BLaER1 treated with 17β-estradiol and CSF1 and Interleukin-3, amounts not matched to agents 10 nM and 100 nM (cell line): ENCODE results near the gene LMO1.

ENCODE experiments used
- H3K27ac ChIP-seq, 11 experiments: shearing (Covaris generic); formaldehyde crosslinking; 2 replicates each; pipeline ENCODE4 v1.8.1; 2022
- H3K27me3 ChIP-seq, 11 experiments: shearing (Covaris generic); formaldehyde crosslinking; 2 replicates each; pipeline ENCODE4 v1.8.1; 2022
- H3K36me3 ChIP-seq, 11 experiments: shearing (Covaris generic); formaldehyde crosslinking; 2 replicates each; pipeline ENCODE4 v1.8.1; 2022
- H3K4me1 ChIP-seq, 10 experiments: shearing (Covaris generic); formaldehyde crosslinking; 2 replicates each; pipeline ENCODE4 v1.8.1; 2022
- H3K4me2 ChIP-seq, 11 experiments: shearing (Covaris generic); formaldehyde crosslinking; 2 replicates each; pipeline ENCODE4 v1.8.1; 2022
- H3K4me3 ChIP-seq, 10 experiments: shearing (Covaris generic); formaldehyde crosslinking; 2 replicates each; pipeline ENCODE4 v1.8.1; 2022
- H3K9ac ChIP-seq, 11 experiments: shearing (Covaris generic); formaldehyde crosslinking; 2 replicates each; pipeline ENCODE4 v1.8.1; 2022
- H3K9me3 ChIP-seq, 11 experiments: shearing (Covaris generic); formaldehyde crosslinking; replicated peaks in 1 of 11; 2 replicates each; pipeline ENCODE4 v1.8.1; 2022
- H4K20me1 ChIP-seq, 11 experiments: shearing (Covaris generic); formaldehyde crosslinking; 2 replicates each; pipeline ENCODE4 v1.8.1; 2022
- Cebpa-rat ChIP-seq, 11 experiments: shearing (Covaris generic); IDR thresholded peaks; 2 replicates each; pipeline ENCODE4 v1.8.1; 2022

Gene LMO1

DNA sequence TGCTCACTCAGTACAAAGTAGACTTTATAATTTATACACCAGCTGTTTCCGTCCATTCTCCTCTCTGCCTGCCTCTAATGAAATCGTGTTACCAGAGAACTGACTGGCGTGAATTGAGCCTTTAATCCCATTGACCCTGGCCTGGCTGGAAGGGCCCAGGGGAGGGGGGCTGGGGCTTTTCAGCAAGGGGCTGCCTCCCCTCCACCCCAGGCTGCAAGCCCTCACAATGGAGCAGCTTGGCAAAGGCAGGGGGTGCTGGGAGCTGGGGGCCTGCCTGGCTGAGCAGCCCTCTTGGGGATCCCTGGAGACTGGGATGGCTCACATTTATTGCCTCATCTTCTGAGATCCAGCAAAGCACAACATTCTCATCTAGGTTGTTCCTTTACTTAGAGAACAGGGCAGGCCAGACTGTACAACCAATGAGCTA lies 25.8 kb upstream of the LMO1 start:
- H3K9ac ChIP-seq = no peak overlapping the region
- no peak overlapping the region for H3K27ac ChIP-seq
- H3K27me3 ChIP-seq = 0 out of 22 replicates have a peak, but pooled peaks cover 0 to 1% (median 0%) of the 10 kb centered on the region in 11 experiments
- H3K9me3 ChIP-seq = no peaks in the 10 kb centered on the region
- no peak for TF ChIP-seq Cebpa-rat (IDR thresholded peaks at IDR 0.05)
- H3K4me1 ChIP-seq = no peaks in the 10 kb centered on the region; a peak in 1 of 20 replicates
- no peak overlapping the region for H3K4me2 ChIP-seq
- H3K36me3 ChIP-seq = no peaks in the 10 kb centered on the region
- H4K20me1 ChIP-seq = no peaks in the 10 kb centered on the region; a peak in 1 of 22 replicates
- H3K4me3 ChIP-seq = no peak overlapping the region

DNA sequence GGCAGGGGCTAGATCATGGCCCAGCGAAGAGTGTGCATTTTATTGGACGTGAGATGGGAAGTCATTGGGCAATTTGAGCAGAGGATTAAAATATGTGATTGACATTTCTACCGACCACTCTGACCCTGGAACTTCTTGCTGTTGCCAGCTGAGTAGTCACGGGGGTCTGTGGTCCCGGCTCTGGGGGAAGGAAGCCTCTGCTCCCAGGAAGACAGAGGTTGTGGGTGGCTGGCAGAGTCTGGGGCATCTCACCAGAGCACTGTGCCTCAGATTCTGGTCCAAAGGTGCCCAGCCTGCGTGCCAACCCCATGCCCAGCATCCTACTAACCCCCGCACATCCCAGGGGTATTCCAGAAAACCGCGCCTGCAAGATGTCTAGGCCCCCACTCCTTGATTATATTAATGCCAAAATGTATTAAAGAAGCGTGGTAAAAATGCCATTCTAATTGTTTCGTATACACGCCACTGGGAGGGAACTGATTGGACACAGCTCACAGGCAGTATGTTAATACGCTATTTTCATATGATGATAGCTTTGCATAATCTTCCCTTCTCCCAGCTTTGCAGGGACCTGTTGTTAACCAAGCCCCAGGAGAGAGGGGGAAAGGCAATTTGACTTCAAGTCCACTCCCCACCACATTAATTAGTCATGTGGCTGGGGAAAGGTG lies 25.3 kb upstream of the LMO1 start:
- no peak overlapping the region for H3K27ac ChIP-seq
- no peaks in the 10 kb centered on the region for H3K36me3 ChIP-seq
- no peaks in the 10 kb centered on the region; a peak in 1 of 22 replicates for H4K20me1 ChIP-seq
- peaks cover 0 to 7% (median 2%) of the 10 kb centered on the region in 11 experiments; a peak in 13 of 22 replicates for H3K27me3 ChIP-seq
- TF ChIP-seq Cebpa-rat (IDR thresholded peaks at IDR 0.05) = no peak
- H3K9me3 ChIP-seq = no peaks in the 10 kb centered on the region
- no peak overlapping the region for H3K9ac ChIP-seq
- no peak overlapping the region for H3K4me3 ChIP-seq
- H3K4me2 ChIP-seq = no peak overlapping the region
- peaks cover 0 to 2% (median 0%) of the 10 kb centered on the region in 10 experiments; a peak in 4 of 20 replicates for H3K4me1 ChIP-seq

DNA sequence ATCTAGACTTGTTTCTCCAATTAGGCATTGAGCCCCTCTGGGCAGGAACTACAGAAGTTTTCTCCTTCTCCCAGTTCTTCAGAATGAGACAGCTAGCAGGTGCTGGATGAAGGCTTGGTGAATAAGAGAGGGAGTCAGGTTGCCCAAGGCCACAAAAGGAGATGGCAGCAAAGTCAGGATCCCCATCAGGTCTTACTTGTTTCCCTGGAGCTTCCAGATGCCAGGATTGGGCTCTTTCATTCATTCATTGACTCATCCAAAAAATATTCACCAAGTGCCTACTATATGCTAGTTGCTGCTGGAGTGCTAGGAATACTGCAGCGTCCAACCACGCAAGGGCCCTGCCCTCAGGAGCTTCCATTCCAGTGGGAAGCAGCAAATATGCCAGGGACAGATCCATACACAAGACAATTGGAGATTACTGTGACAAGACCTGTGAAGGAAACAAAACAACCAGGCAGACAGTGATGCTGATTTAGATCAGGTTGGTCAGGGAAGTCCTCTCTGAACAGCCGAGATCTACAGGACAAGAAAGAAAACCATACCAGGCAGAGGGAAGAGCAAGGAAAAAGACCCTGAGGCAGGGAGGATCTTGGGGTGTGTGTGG lies 24.6 kb upstream of the LMO1 start:
- Histone ChIP-seq H3K36me3 (no peaks in the 10 kb centered on the region), H3K9me3 (no peaks in the 10 kb centered on the region), H3K4me2 (no peak overlapping the region), H3K27me3 (peaks cover 1 to 12% (median 7%) of the 10 kb centered on the region in 11 experiments; a peak in 15 of 22 replicates), H3K4me1 (peaks cover 0 to 4% (median 2%) of the 10 kb centered on the region in 10 experiments; a peak in 5 of 20 replicates), H4K20me1 (no peaks in the 10 kb centered on the region; a peak in 1 of 22 replicates), H3K27ac (no peak overlapping the region), H3K9ac (no peak overlapping the region), H3K4me3 (no peak overlapping the region)
- TF ChIP-seq Cebpa-rat (IDR thresholded peaks at IDR 0.05) = no peak

DNA sequence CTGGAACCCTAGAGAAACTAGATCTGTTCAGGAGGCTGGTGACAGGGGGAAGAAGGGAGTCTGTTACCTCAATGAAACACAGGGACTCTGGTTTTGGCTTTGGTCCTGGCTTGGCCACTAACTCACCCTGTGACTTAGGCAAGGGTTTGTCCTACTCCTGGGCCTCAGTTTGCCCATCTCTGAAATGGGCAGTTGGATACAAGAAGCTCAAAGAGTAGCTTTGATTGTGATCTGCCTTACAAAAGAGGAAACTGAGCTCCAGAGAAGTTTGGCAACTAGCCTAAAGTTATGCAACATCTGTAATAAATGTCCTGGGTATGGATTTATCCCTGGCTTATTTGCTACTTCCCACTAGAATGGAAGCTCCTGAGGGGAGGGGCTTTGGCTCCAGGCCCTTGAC lies 24.0 kb upstream of the LMO1 start:
- no peaks in the 10 kb centered on the region for H3K9me3 ChIP-seq
- no peak overlapping the region for H3K9ac ChIP-seq
- no peak overlapping the region for H3K4me2 ChIP-seq
- peaks cover 5 to 18% (median 13%) of the 10 kb centered on the region in 11 experiments; a peak in 15 of 22 replicates for H3K27me3 ChIP-seq
- no peak overlapping the region for H3K27ac ChIP-seq
- H3K4me3 ChIP-seq = no peak overlapping the region
- no peaks in the 10 kb centered on the region for H3K36me3 ChIP-seq
- 0 out of 22 replicates have a peak, but pooled peaks of 1 of the 11 experiments have one; percentile 16 for TF ChIP-seq Cebpa-rat (IDR thresholded peaks at IDR 0.05)
- H4K20me1 ChIP-seq = no peaks in the 10 kb centered on the region; a peak in 1 of 22 replicates
- H3K4me1 ChIP-seq = peaks cover 0 to 4% (median 2%) of the 10 kb centered on the region in 10 experiments; a peak in 5 of 20 replicates

DNA sequence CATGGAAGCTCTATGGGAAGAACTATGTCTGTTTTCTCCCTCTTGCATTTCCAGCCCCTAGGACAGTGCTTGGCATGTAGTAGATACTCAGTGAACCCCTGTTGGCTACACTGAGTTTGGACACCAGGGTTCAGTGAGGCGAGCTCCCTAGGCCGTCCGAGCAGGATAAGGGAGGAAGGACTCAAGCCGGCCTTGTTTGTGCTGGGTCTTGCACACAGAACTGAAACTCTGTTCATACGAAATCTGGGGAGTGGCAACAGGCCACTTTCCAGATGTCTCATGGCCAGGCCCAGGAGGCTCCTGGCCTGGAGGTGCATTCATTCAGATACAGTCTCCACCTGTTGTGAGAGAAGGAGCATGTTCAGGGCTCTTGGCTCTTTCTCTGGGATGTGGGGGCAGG lies 23.6 kb upstream of the LMO1 start:
- Histone ChIP-seq H3K27me3 (peaks cover 5 to 22% (median 15%) of the 10 kb centered on the region in 11 experiments; a peak in 15 of 22 replicates), H3K36me3 (no peaks in the 10 kb centered on the region), H3K4me3 (no peak overlapping the region), H4K20me1 (no peaks in the 10 kb centered on the region; a peak in 2 of 22 replicates), H3K9me3 (no peaks in the 10 kb centered on the region), H3K27ac (no peak overlapping the region), H3K4me2 (no peak overlapping the region), H3K4me1 (peaks cover 0 to 4% (median 2%) of the 10 kb centered on the region in 10 experiments; a peak in 5 of 20 replicates), H3K9ac (no peak overlapping the region)
- TF ChIP-seq Cebpa-rat (IDR thresholded peaks at IDR 0.05) = no peak

DNA sequence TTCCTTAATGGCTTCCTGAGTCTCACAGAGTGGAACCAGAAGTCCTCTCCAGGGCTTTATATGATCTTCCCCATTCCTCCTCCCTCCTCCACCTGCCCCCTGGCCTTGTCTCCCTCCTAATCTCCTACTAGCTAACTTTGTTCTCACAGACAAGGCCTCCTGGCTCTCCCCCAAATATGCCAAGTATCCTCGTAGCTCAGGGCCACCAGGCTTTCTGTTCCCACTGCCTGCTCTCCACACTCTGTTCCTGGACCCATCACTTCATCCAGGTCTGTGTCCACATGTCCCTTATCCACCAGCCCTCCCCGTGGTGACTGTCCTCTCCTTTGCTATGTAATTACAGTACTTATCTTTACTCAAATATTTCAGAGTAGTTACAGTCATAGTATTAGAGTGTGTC lies 23.2 kb upstream of the LMO1 start:
- Histone ChIP-seq H3K9me3 (no peaks in the 10 kb centered on the region), H3K36me3 (no peaks in the 10 kb centered on the region), H3K4me1 (peaks cover 0 to 4% (median 2%) of the 10 kb centered on the region in 10 experiments; a peak in 5 of 20 replicates), H3K9ac (no peak overlapping the region), H4K20me1 (no peaks in the 10 kb centered on the region; a peak in 2 of 22 replicates), H3K4me2 (no peak overlapping the region), H3K4me3 (no peak overlapping the region), H3K27me3 (peaks cover 5 to 23% (median 15%) of the 10 kb centered on the region in 11 experiments; a peak in 15 of 22 replicates), H3K27ac (no peak overlapping the region)
- no peak for TF ChIP-seq Cebpa-rat (IDR thresholded peaks at IDR 0.05)

DNA sequence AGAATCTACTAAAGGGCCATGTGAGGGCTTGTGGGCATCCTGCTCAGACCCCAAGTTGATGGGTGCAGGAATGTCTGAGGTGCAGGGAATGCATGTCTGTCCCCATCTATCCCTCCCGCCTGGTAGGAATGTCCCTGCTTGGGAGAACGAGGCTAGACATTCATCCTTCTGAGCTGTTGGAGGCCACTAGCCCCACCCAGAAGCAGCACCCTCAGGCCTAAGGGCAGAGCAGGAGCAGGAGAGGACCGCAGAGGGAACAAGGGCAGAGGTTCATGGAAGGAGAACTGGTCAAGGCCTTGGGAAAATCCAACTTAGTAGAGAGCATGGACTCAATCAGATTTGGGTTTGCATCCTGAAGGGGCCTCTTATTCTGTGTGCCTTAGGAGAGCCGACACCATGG lies 22.1 kb upstream of the LMO1 start:
- Histone ChIP-seq H3K27ac (no peak overlapping the region), H3K4me2 (no peak overlapping the region), H3K9ac (no peak overlapping the region), H4K20me1 (no peaks in the 10 kb centered on the region; a peak in 2 of 22 replicates), H3K36me3 (no peaks in the 10 kb centered on the region), H3K9me3 (no peaks in the 10 kb centered on the region), H3K27me3 (peaks cover 5 to 23% (median 15%) of the 10 kb centered on the region in 11 experiments; a peak in 15 of 22 replicates), H3K4me1 (peaks cover 0 to 4% (median 2%) of the 10 kb centered on the region in 10 experiments; a peak in 5 of 20 replicates), H3K4me3 (no peak overlapping the region)
- no peak for TF ChIP-seq Cebpa-rat (IDR thresholded peaks at IDR 0.05)

DNA sequence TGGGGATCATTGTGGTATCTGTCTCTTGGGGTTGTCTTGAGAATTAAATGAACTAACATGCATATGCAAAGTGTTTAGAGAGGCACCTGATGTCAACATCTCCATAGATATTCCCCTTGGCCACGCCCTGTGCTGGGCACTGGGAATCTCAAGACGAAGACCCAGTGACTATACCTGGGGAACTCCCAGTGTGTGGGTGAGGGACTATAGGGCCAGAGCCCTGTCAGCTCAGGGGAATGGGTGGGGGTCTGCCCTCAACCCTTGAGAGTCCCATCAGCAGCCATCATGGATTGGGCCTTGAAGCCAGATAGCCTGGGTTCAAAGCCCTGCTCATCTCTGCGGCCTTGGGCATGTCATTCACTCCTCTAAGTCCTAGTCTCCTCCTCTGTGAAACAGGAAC lies 21.6 kb upstream of the LMO1 start:
- H3K4me3 ChIP-seq = no peak overlapping the region
- no peak overlapping the region for H3K27ac ChIP-seq
- no peak overlapping the region for H3K9ac ChIP-seq
- peaks cover 0 to 4% (median 2%) of the 10 kb centered on the region in 10 experiments; a peak in 5 of 20 replicates for H3K4me1 ChIP-seq
- H3K27me3 ChIP-seq = peaks cover 5 to 23% (median 15%) of the 10 kb centered on the region in 11 experiments; a peak in 15 of 22 replicates
- no peaks in the 10 kb centered on the region; a peak in 2 of 22 replicates for H4K20me1 ChIP-seq
- no peaks in the 10 kb centered on the region for H3K9me3 ChIP-seq
- no peaks in the 10 kb centered on the region for H3K36me3 ChIP-seq
- no peak overlapping the region for H3K4me2 ChIP-seq
- TF ChIP-seq Cebpa-rat (IDR thresholded peaks at IDR 0.05) = no peak
